Gastrocnemius medialis (tissue), 4 donors: Measurements from ENCODE around the gene HTT. TPM values are rescaled to one million over a fixed set of nuclear protein-coding genes. Genes with fewer than 3 reads are reported as not detected.
A peak's percentile ranks its signal among the peaks of the same experiment; 100 is the strongest.

Experiments used
- ATAC-seq, 2 donors: fragments of 150-250 bp; one replicate each; pipeline ENCODE4 v1.9.1; 2016
- DNase-seq, 2 donors: peaks; one replicate each; pipeline ENCODE4 v3.0.0-alpha.2; 2019
- H3K27ac ChIP-seq, 4 donors: fragments of 200-600 bp; sonication (generic); 1 replicate in 1 of 4; 2 replicates in 3 of 4; pipeline ENCODE4 v1.5.1; 2016 to 2018; ENCODE audit warnings: mild to moderate bottlenecking in 2 of 4, moderate library complexity in 1 of 4
- H3K27me3 ChIP-seq, 3 donors: fragments of 200-600 bp; sonication (generic) in 2 of 3; 1 replicate in 1 of 3; 2 replicates in 2 of 3; pipeline versions ENCODE4 v1.5.1 to v1.6.0; 2016 to 2019; ENCODE audit warnings: mild to moderate bottlenecking in 1 of 3, moderate library complexity in 1 of 3
- H3K36me3 ChIP-seq, 2 donors: fragments of 200-600 bp; sonication (generic) in 1 of 2; one replicate each; pipeline ENCODE4 v1.5.1; 2017 to 2018
- H3K4me1 ChIP-seq, 2 donors: fragments of 200-600 bp; sonication (generic) in 1 of 2; one replicate each; pipeline ENCODE4 v1.5.1; 2016 to 2017; ENCODE audit warnings: mild to moderate bottlenecking in 2 of 2
- H3K4me3 ChIP-seq, 4 donors: fragments of 200-600 bp; sonication (generic) in 3 of 4; 1 replicate in 1 of 4; 2 replicates in 3 of 4; pipeline ENCODE4 v1.5.1; 2016 to 2019; ENCODE audit warnings: mild to moderate bottlenecking in 2 of 4
- H3K9me3 ChIP-seq, 3 donors: fragments of 200-600 bp; sonication (generic) in 2 of 3; 1 replicate in 1 of 3; 2 replicates in 2 of 3; pipeline ENCODE4 v1.5.1; 2016 to 2019
- POLR2A ChIP-seq, 2 donors: fragments of 450-650 bp; IDR thresholded peaks; one replicate each; pipeline ENCODE4 v1.6.1; 2017; ENCODE audit warnings: antibody characterized with exemption in 2 of 2, mild to moderate bottlenecking in 2 of 2, moderate library complexity in 2 of 2
- in situ Hi-C, 4 donors: fragments of 200-750 bp; cut with MboI; loops; one replicate each; pipeline versions ENCODE4 v1.15.0 to v1.8.0; 2017; ENCODE audit warnings: low sequenced_read_pairs in 4 of 4
- intact Hi-C: fragments of 100-400 bp; cut with DNase I; formaldehyde crosslinking; loops from one replicate; pipeline ENCODE4 v1.15.1; 2023; ENCODE audit warnings: low total_unique reads
- total RNA-seq, 4 donors: library from RNA; depleted of rRNA; stranded (reverse); fragments of >200 nt; gene quantifications; one replicate each; pipeline versions ENCODE4 v1.1.0 to v1.2.3, GENCODE V29; 2016
- TF ChIP-seq, protein P1 (sequence below), 5 experiments: fragments of 450-650 bp in 3 of 5; fragments of 200-600 bp in 2 of 5; sonication (generic) in 2 of 5; IDR thresholded peaks in 4 of 5; conservative IDR thresholded peaks in 1 of 5; 1 replicate in 4 of 5; 2 replicates in 1 of 5; pipeline ENCODE4 v1.5.1; 2016 to 2019; ENCODE audit warnings: antibody characterized with exemption in 5 of 5, mild to moderate bottlenecking in 3 of 5, moderate library complexity in 3 of 5

HTT gene
- total RNA-seq, 4 donors from 2014 or later, result 23.5 to 73.0 (median 51.1) TPM

DNA sequence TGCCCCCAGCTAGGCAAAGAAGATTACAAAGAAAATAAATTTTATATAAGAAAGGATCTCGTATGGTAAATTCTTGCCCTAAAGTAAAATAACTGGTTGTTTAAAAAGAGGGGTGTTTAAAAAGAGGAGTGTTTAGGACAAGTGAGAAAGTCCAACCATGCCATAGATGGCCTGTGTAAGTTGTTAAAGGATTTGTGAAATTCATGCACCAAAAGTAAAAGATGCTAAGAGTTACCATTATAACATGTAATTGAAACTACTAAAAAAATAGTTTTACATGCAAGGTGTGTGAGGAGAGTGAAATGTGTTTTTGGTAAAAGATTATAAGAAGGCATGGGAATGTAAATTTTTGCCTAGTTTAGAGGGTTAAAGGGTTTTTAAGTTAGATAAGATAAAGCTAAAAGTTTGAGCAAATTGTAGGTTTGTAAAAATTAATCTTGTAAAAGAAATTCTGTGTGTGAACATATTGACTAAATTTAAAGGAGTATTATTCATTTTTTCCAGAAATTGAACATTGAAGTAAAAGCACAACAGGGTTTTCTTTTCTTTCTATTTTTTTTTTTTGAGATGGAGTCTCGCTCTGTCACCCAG lies 20.2 kb upstream of the HTT start:
- TF ChIP-seq POLR2A (IDR thresholded peaks at IDR 0.05), result no peak
- TF ChIP-seq, protein P1, sequence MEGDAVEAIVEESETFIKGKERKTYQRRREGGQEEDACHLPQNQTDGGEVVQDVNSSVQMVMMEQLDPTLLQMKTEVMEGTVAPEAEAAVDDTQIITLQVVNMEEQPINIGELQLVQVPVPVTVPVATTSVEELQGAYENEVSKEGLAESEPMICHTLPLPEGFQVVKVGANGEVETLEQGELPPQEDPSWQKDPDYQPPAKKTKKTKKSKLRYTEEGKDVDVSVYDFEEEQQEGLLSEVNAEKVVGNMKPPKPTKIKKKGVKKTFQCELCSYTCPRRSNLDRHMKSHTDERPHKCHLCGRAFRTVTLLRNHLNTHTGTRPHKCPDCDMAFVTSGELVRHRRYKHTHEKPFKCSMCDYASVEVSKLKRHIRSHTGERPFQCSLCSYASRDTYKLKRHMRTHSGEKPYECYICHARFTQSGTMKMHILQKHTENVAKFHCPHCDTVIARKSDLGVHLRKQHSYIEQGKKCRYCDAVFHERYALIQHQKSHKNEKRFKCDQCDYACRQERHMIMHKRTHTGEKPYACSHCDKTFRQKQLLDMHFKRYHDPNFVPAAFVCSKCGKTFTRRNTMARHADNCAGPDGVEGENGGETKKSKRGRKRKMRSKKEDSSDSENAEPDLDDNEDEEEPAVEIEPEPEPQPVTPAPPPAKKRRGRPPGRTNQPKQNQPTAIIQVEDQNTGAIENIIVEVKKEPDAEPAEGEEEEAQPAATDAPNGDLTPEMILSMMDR (IDR thresholded peaks at IDR 0.05 in 4 of 5, conservative IDR thresholded peaks at IDR 0.05 in 1 of 5), result no peak
- ATAC-seq (no peak), DNase-seq (no peak)
- H3K4me3 ChIP-seq, result no peak overlapping the region
- intact Hi-C loops, result no loop called here
- no peaks in the 10 kb centered on the region for H3K36me3 ChIP-seq
- H3K4me1 ChIP-seq, result no peaks in the 10 kb centered on the region
- no peaks in the 10 kb centered on the region for H3K27me3 ChIP-seq
- in situ Hi-C loops, result no loop called here
- no peak overlapping the region for H3K27ac ChIP-seq
- no peaks in the 10 kb centered on the region for H3K9me3 ChIP-seq

DNA sequence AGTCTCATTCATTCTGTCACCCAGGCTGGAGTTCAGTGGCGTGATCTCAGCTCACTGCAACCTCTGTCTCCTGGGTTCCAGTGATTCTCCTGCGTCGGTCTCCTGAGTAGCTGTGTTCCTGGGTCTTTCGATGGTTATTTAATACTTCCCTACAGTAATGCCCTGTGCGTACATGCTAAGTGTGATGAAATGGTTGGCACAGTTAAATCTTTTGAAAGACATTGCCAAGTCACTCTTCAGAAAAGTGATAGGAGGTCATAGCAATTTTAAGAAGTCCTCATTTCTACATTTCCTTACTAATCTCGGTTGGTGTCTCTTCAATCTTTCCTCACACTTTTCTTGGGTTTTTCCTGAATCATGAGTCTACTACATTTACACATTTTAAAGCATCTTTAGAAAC lies 14.5 kb upstream of the HTT start:
- no peaks in the 10 kb centered on the region for H3K4me1 ChIP-seq
- H3K9me3 ChIP-seq, result no peaks in the 10 kb centered on the region
- DNase-seq, result no peak
- ATAC-seq, result peak; percentile 52 to 88
- H3K27ac ChIP-seq, result no peak overlapping the region
- in situ Hi-C loops (no loop called here), intact Hi-C loops (no loop called here)
- TF ChIP-seq, protein P1 (IDR thresholded peaks at IDR 0.05 in 4 of 5, conservative IDR thresholded peaks at IDR 0.05 in 1 of 5), result no peak
- no peak for TF ChIP-seq POLR2A (IDR thresholded peaks at IDR 0.05)
- no peaks in the 10 kb centered on the region for H3K27me3 ChIP-seq
- no peak overlapping the region for H3K4me3 ChIP-seq
- H3K36me3 ChIP-seq, result no peaks in the 10 kb centered on the region

DNA sequence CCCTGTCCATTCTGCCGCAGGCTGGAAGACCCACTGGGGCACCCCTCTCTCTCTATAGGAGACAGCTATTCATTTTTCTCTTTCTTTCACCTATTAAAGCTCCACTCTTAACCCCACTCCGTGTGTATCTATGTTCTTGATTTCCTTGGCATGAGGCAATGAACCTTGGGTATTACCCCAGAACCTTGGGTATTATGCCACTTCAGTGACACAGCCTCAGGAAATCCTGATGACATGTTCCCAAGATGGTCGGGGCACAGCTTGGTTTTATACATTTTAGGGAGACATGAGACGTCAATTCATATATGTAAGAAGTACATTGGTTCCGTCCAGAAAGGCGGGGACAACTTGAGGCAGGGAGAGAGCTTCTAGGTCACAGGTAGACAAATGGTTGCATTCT lies 13.5 kb upstream of the HTT start:
- intact Hi-C loops (no loop called here), in situ Hi-C loops (no loop called here)
- H3K4me3 ChIP-seq, result no peak overlapping the region
- no peaks in the 10 kb centered on the region for H3K36me3 ChIP-seq
- H3K27me3 ChIP-seq, result no peaks in the 10 kb centered on the region
- H3K27ac ChIP-seq, result no peak overlapping the region
- no peaks in the 10 kb centered on the region for H3K9me3 ChIP-seq
- ATAC-seq (no peak), DNase-seq (no peak)
- no peaks in the 10 kb centered on the region for H3K4me1 ChIP-seq
- TF ChIP-seq, protein P1 (IDR thresholded peaks at IDR 0.05 in 4 of 5, conservative IDR thresholded peaks at IDR 0.05 in 1 of 5), result no peak
- no peak for TF ChIP-seq POLR2A (IDR thresholded peaks at IDR 0.05)

DNA sequence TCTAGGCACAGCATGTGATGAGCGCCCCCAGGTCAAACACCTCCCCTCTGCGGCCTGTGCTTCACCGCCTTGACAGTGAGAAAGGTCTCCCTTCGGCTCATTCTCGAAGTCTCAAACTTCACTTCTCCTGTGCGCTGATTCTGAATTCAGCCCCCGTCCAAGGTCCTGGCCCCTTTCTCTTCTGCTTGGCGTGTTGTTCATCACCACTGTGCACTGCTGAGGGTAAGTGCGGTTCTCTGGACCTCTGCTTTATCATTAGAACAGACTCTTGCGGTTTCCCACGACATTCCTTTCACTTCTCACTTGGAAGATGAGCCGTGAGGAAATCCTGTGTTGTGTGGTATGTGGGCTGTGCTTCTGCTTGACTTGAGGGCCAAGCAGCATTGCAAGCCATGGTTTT lies 12.0 kb upstream of the HTT start:
- no peak for TF ChIP-seq POLR2A (IDR thresholded peaks at IDR 0.05)
- TF ChIP-seq, protein P1 (IDR thresholded peaks at IDR 0.05 in 4 of 5, conservative IDR thresholded peaks at IDR 0.05 in 1 of 5), result no peak
- H3K4me3 ChIP-seq, result no peak overlapping the region
- DNase-seq, result no peak
- H3K36me3 ChIP-seq, result no peaks in the 10 kb centered on the region
- intact Hi-C loops (no loop called here), in situ Hi-C loops (no loop called here)
- no peaks in the 10 kb centered on the region for H3K4me1 ChIP-seq
- H3K27ac ChIP-seq, result no peak overlapping the region
- ATAC-seq, result no peak
- no peaks in the 10 kb centered on the region for H3K27me3 ChIP-seq
- no peaks in the 10 kb centered on the region for H3K9me3 ChIP-seq

DNA sequence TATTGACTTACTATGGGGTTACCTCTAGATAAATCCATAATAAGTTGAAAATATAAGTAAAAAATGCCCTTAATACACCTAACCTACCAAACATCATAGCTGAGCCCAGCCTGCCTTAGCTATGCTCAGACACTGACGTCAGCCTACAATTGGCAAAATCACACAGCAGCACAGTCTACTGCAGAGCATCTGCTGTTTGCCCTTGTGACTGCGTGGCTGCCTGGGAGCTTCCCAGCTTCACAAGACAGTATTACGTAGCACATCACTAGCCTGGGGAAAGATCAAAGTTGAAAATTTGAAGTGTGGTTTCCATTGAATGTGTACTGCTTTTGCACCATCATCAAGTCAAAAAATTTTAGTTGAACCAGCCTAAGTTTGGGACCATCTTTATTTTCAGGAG lies 8.9 kb upstream of the HTT start:
- in situ Hi-C loops (no loop called here), intact Hi-C loops (no loop called here)
- TF ChIP-seq POLR2A (IDR thresholded peaks at IDR 0.05), result no peak
- TF ChIP-seq, protein P1 (IDR thresholded peaks at IDR 0.05 in 4 of 5, conservative IDR thresholded peaks at IDR 0.05 in 1 of 5), result no peak
- Histone ChIP-seq H3K27ac (no peak overlapping the region), H3K27me3 (no peaks in the 10 kb centered on the region), H3K9me3 (no peaks in the 10 kb centered on the region), H3K4me1 (no peaks in the 10 kb centered on the region), H3K4me3 (no peak overlapping the region), H3K36me3 (no peaks in the 10 kb centered on the region)
- DNase-seq, result no peak
- ATAC-seq, result no peak
